Spinal cord (tissue), 10 donors: ENCODE data around the gene STXBP3. TPM values are rescaled to one million over a fixed set of nuclear protein-coding genes. Genes with fewer than 3 reads are reported as not detected.

ENCODE experiments used
- DNase-seq, 6 donors: peaks; one replicate each; pipeline versions ENCODE4 v3.0.0 to v3.0.0-alpha.2; 2013 to 2015; ENCODE audit warnings: low spot score in 6 of 6, low read depth in 4 of 6
- H3K27ac ChIP-seq: one replicate; pipeline ENCODE4 v1.5.1; 2013; ENCODE audit warnings: low read depth, low read length, control low read depth
- H3K27me3 ChIP-seq: one replicate; pipeline ENCODE4 v1.6.1; 2013; ENCODE audit warnings: low read length; ENCODE audit not compliant: control insufficient read depth, insufficient read depth
- H3K36me3 ChIP-seq: one replicate; pipeline ENCODE4 v1.6.1; 2013; ENCODE audit warnings: low read length; ENCODE audit not compliant: control insufficient read depth, insufficient read depth
- H3K4me1 ChIP-seq: one replicate; pipeline ENCODE4 v1.6.1; 2013; ENCODE audit warnings: low read length; ENCODE audit not compliant: control insufficient read depth, insufficient read depth
- H3K4me3 ChIP-seq: one replicate; pipeline ENCODE4 v1.5.1; 2013; ENCODE audit warnings: low read depth, low read length, control low read depth
- H3K9me3 ChIP-seq: one replicate; pipeline ENCODE4 v1.6.1; 2013; ENCODE audit warnings: low read length; ENCODE audit not compliant: control insufficient read depth, insufficient read depth
- WGBS: methylation state at CpG from one replicate; pipeline ENCODE4 v1.1.5; 2013; ENCODE audit warnings: missing lambda C conversion rate; ENCODE audit not compliant: insufficient coverage; 5-methylcytosine and 5-hydroxymethylcytosine counted together
- polyA plus RNA-seq, 2 donors: library from polyadenylated mRNA; unstranded; fragments of 120-200 nt; gene quantifications; one replicate each; pipeline ENCODE4 v1.2.1, GENCODE V29; 2013; ENCODE audit not compliant: insufficient read length in 2 of 2
- total RNA-seq, 2 donors: library from RNA; depleted of rRNA in 1 of 2; stranded (reverse); fragments of 120-200 nt in 1 of 2; fragments of >200 nt in 1 of 2; gene quantifications; one replicate each; pipeline versions ENCODE4 v1.2.3 to v1.2.4, GENCODE V29; 2013 to 2014
- donor health status: healthy.

The STXBP3 gene
- total and polyA plus RNA-seq, 4 donors, result 45.9 to 85.7 (median 52.5) TPM

- H3K27me3 ChIP-seq, result no peaks in the 10 kb centered on the region
- H3K36me3 ChIP-seq, result peaks cover 11% of the 10 kb centered on the region
- no CpG with 5 or more reads among the region's 2 CpGs for WGBS
- DNase-seq, result no peak
- peaks cover 7% of the 10 kb centered on the region for H3K9me3 ChIP-seq
- no peaks in the 10 kb centered on the region for H3K4me1 ChIP-seq
- H3K27ac ChIP-seq, result no peak overlapping the region
- H3K4me3 ChIP-seq, result no peak overlapping the region
Observed at GRCh38 chr1:108785880-108786279, 39.4 kb downstream of the STXBP3 start.

GRCh38 chr1:108791790-108792189, 45.3 kb downstream of the STXBP3 start:
- Histone ChIP-seq H3K9me3 (peaks cover 12% of the 10 kb centered on the region), H3K4me3 (no peak overlapping the region), H3K27ac (no peak overlapping the region), H3K27me3 (no peaks in the 10 kb centered on the region), H3K4me1 (no peaks in the 10 kb centered on the region), H3K36me3 (peaks cover 5% of the 10 kb centered on the region)
- DNase-seq, result no peak
- WGBS, result 100% methylated on average over 1 of the region's 1 CpG

GRCh38 chr1:108792420-108792819, 45.9 kb downstream of the STXBP3 start:
- Histone ChIP-seq H3K4me1 (no peaks in the 10 kb centered on the region), H3K36me3 (peaks cover 11% of the 10 kb centered on the region), H3K27me3 (no peaks in the 10 kb centered on the region), H3K27ac (no peak overlapping the region), H3K9me3 (peaks cover 12% of the 10 kb centered on the region), H3K4me3 (no peak overlapping the region)
- WGBS, result 100% methylated on average over 1 of the region's 2 CpGs
- DNase-seq, result no peak

GRCh38 chr1:108799001-108799400, 52.5 kb downstream of the STXBP3 start:
- WGBS, result no CpG with 5 or more reads among the region's 1 CpG
- H3K4me1 ChIP-seq, result no peaks in the 10 kb centered on the region
- H3K36me3 ChIP-seq, result peaks cover 18% of the 10 kb centered on the region
- no peaks in the 10 kb centered on the region for H3K27me3 ChIP-seq
- no peak for DNase-seq
- H3K9me3 ChIP-seq, result no peaks in the 10 kb centered on the region
- no peak overlapping the region for H3K4me3 ChIP-seq
- H3K27ac ChIP-seq, result no peak overlapping the region

GRCh38 chr1:108801101-108801500, 54.6 kb downstream of the STXBP3 start:
- DNase-seq, result no peak
- Histone ChIP-seq H3K27ac (no peak overlapping the region), H3K4me1 (no peaks in the 10 kb centered on the region), H3K9me3 (no peaks in the 10 kb centered on the region), H3K27me3 (no peaks in the 10 kb centered on the region), H3K4me3 (no peak overlapping the region), H3K36me3 (peaks cover 20% of the 10 kb centered on the region)

DNA sequence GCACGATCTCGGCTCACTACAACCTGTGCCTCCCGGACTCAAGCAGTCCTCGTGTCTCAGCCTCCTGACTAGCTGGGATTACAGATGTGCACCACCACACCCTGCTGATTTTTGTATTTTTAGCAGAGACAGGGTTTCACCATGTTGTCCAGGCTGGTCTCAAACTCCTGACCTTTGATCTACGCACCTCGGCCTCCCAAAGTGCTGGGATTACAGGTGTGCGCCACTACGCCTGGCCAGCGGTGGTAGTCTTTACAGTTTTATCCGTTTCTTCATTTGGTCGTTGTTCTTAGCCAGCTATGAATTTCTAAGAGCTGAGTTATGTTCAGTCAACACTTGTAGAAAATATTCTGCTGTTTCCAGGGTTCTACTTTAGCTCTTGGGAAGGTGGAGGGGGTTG, 57.1 kb downstream of the STXBP3 start:
- 98% methylated on average over 11 of the region's 11 CpGs for WGBS
- no peak for DNase-seq
- no peaks in the 10 kb centered on the region for H3K9me3 ChIP-seq
- no peaks in the 10 kb centered on the region for H3K4me1 ChIP-seq
- H3K36me3 ChIP-seq, result peaks cover 17% of the 10 kb centered on the region
- no peaks in the 10 kb centered on the region for H3K27me3 ChIP-seq
- H3K4me3 ChIP-seq, result no peak overlapping the region
- H3K27ac ChIP-seq, result no peak overlapping the region

DNA sequence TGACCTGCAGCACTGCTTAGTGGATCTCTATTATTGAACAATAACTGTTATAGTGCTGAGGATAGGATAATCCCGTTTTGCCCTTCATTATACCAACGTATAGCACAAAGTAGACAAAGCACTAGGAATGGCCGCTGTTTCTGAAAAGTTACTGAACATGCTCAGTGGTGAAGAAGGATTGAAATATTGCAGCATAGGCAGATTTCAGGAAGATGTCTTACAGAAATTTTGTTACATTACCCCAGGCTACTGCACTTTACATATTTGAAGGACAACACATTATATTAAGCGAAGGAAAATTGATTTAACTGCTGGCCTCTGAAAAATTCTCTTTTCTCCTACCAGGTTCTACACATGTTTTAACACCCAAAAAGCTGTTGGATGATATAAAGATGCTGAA, 62.0 kb downstream of the STXBP3 start:
- Histone ChIP-seq H3K4me3 (no peak overlapping the region), H3K36me3 (peaks cover 13% of the 10 kb centered on the region), H3K4me1 (peaks cover 4% of the 10 kb centered on the region), H3K27me3 (no peaks in the 10 kb centered on the region), H3K27ac (no peak overlapping the region), H3K9me3 (no peaks in the 10 kb centered on the region)
- WGBS, result no CpG with 5 or more reads among the region's 4 CpGs
- DNase-seq, result no peak

GRCh38 chr1:108811611-108812010, 65.1 kb downstream of the STXBP3 start:
- Histone ChIP-seq H3K9me3 (no peaks in the 10 kb centered on the region), H3K4me1 (peaks cover 7% of the 10 kb centered on the region), H3K4me3 (no peak overlapping the region), H3K36me3 (peaks cover 6% of the 10 kb centered on the region), H3K27me3 (no peaks in the 10 kb centered on the region), H3K27ac (no peak overlapping the region)
- DNase-seq, result no peak
- 80% methylated on average over 1 of the region's 3 CpGs for WGBS

GRCh38 chr1:108813326-108813725, 66.9 kb downstream of the STXBP3 start:
- Histone ChIP-seq H3K27me3 (no peaks in the 10 kb centered on the region), H3K36me3 (no peaks in the 10 kb centered on the region), H3K27ac (peak overlapping the region; percentile 70), H3K4me1 (peaks cover 18% of the 10 kb centered on the region), H3K9me3 (no peaks in the 10 kb centered on the region), H3K4me3 (no peak overlapping the region)
- peak in 1 of 6 donors; percentile 2 for DNase-seq
- 50% methylated on average over 1 of the region's 2 CpGs for WGBS

DNA sequence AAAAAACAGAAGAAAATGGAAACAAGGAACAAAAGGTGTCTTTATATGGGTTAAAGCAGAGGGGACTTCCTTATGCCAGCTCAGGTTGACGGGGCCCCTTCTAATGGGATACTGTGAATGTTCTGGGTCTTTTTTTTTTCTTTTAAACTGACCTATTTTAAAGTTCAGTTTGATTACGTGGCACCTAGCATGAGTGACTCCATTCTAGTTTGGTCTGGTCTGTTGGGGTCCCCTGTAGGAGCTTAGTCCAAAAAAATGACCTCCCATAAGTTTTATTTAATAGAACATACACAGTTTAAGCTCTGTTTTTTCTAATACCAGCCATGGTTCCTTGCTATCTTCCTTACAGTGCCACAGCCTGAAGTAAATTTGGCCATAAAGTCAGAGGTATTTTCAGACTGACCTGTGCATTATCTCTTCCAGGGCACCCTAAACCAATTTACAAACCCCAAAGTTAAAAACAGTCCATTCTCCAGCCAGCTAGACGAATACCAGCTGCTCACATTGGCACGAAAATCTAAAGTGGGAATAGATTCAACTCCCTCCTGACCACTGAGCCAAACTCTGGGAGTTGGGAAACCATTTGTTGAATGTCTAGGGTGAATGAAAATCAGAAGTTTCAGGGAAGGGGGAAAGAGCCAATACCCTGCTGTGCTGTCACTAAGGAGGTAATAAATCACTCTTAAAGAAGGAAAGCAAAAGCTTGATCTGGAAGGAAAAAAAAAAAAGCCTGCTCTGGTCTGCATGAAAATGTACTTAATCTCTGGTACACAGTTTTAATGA, 68.1 kb downstream of the STXBP3 start:
- H3K4me1 ChIP-seq, result peaks cover 18% of the 10 kb centered on the region

More for the DNA sequence above, 68.1 kb downstream of the STXBP3 start:
- Histone ChIP-seq H3K4me3 (no peak overlapping the region), H3K36me3 (no peaks in the 10 kb centered on the region), H3K9me3 (no peaks in the 10 kb centered on the region), H3K27me3 (no peaks in the 10 kb centered on the region), H3K27ac (peak overlapping the region; percentile 70)
- WGBS, result 50% methylated on average over 1 of the region's 4 CpGs
- peak in 5 of 6 donors; percentile 62 to 94 (median 76) for DNase-seq
